ENCODE data around the gene FIZ1.

Gene FIZ1

DNA sequence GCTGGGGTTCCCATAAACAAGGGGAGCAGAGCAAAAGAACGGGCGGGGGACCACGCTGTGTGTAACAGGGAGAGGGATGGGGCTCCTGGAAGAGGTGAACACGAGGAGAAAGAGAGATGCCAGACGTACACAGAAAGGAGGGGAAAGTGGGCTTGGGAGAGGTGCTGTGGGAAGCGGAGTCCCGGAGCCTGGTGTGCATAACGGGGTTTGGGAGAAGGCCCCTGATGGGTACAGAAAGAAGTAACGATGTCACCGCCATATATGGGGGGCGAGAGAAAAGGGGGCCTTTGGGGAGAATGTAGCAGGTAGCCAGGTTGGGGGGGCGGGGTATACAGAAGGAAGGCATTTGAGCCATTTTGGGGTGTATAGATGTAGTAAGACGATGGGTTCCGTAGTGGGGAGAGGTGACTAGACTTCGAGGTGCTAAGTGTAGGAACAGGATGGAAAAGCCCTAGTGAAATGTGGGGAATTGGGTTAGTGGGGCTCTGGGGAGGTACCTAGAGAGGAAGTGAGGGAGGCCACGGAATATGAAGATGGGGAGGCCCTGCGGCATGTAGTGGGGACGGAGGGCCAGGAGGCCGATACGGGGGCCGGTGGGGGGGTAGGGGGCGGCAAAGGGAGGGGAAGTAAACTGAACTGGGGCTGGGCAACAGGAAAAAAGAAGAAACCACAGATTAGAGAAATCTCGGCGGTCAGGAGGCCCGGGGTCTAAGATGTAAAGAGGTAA lies 42.3 kb upstream of the FIZ1 start:
- H3K27ac ChIP-seq = peak overlapping the region; percentile 96
- POLR2A ChIA-PET (ENCODE audit: low non-redundant PET) = interaction anchor here (0.6 kb wide), 1 partner anchor 174 kb away, joined by 3 read pairs; no protein-coding TSS in a partner anchor
- TF ChIP-seq, protein P1, sequence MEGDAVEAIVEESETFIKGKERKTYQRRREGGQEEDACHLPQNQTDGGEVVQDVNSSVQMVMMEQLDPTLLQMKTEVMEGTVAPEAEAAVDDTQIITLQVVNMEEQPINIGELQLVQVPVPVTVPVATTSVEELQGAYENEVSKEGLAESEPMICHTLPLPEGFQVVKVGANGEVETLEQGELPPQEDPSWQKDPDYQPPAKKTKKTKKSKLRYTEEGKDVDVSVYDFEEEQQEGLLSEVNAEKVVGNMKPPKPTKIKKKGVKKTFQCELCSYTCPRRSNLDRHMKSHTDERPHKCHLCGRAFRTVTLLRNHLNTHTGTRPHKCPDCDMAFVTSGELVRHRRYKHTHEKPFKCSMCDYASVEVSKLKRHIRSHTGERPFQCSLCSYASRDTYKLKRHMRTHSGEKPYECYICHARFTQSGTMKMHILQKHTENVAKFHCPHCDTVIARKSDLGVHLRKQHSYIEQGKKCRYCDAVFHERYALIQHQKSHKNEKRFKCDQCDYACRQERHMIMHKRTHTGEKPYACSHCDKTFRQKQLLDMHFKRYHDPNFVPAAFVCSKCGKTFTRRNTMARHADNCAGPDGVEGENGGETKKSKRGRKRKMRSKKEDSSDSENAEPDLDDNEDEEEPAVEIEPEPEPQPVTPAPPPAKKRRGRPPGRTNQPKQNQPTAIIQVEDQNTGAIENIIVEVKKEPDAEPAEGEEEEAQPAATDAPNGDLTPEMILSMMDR (conservative IDR thresholded peaks at IDR 0.05; ENCODE audit: low read depth) = no peak
- DNase-seq (ENCODE audit: low spot score) = no peak
- CTCF ChIA-PET = no interaction called here

DNA sequence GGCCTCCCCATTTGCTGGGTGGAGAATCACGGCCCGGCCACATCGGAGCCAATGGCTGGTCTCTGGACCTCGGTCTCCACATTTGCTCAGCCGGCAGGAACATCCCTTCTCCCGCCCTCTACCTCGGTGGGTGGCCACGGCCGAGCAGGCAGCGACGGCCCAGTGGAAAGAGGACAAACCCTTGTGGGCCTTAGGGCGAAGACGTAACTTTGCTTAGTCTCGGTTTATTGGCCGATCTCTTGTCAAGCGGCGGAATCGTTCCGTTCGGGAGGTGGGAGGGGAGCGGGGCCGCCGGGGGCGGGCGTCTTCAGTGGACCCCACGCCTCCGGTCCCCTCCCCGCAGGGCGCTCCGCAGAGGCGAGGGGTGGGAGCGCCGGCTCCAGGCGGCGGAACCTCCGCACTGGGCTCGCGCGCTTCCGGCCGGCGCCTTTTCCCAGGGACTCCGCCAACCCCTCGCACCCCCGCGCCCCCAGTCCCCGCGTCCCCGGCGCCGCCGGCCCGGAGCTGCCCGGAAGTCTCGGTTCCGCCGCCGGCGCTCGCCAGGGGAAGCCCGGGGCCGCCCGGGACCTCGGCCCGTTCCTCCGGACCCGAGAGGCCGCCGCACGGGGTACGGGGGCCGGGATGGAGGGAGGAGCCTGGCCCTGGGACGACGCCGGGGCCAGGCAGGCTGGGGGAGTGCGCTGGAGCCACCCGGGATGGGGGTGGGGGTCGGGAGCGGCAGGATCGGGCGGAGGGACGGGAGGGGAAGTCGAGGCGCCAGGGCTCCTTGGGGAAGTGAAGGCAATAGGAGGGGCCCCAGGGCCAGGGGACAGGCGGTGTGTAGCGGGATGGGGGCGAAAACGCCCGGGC lies 41.5 kb upstream of the FIZ1 start, which contains the start of gene ZNF580:
Gene ZNF580 (plus strand): TSS at position 426 of the 849 bp plus-strand sequence. CDS start 1,507 bp downstream, outside the sequence.
- ChIA-PET CTCF (interaction anchor here (0.5 to 1.4 kb wide), 2 partner anchors 32 to 128 kb away, joined by 3 to 4 read pairs; no protein-coding TSS in a partner anchor), POLR2A (ENCODE audit: low non-redundant PET) (interaction anchor here (0.6 kb wide), 1 partner anchor 173 kb away, joined by 3 read pairs; no protein-coding TSS in a partner anchor)
- TF ChIP-seq, protein P1 (conservative IDR thresholded peaks at IDR 0.05; ENCODE audit: low read depth) = no peak
- peak; percentile 54 for DNase-seq (ENCODE audit: low spot score)
- H3K27ac ChIP-seq = peak within 1 kb of the TSS; percentile 96

DNA sequence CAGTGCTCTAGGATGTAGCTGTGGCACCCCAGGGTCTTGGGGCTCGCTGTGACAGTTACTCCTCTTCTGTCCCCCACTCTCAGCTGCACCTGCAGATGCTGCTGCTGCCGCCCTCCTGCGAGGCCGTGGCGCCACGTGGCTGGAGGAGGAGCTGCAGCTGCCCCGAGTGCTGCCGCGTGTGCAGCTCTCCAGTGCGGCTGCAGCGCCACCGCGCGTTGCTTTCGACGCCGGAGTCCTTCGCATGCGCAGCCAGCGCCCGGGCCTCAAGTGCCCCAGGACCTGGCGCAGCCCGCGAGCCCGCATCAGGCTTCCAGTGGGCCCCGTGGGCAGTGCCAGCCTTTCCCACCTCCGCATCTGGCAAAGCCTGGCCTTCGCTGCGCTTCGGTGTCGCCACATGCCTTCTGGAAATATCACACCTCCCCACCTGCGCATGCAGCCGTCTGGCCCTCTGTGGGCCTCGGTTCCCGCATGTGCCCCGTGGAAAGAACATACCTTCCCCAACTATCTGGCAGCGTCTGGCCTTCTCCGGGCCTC lies 40.8 kb upstream of the FIZ1 start:
- no peak for DNase-seq (ENCODE audit: low spot score)
- peak overlapping the region; percentile 96 for H3K27ac ChIP-seq
- TF ChIP-seq, protein P1 (conservative IDR thresholded peaks at IDR 0.05; ENCODE audit: low read depth) = peak; percentile 74
- ChIA-PET POLR2A (ENCODE audit: low non-redundant PET) (no interaction called here), CTCF (interaction anchor here (0.5 to 1.4 kb wide), 3 partner anchors 14 to 127 kb away, joined by 3 to 4 read pairs (median 4); no protein-coding TSS in a partner anchor)

DNA sequence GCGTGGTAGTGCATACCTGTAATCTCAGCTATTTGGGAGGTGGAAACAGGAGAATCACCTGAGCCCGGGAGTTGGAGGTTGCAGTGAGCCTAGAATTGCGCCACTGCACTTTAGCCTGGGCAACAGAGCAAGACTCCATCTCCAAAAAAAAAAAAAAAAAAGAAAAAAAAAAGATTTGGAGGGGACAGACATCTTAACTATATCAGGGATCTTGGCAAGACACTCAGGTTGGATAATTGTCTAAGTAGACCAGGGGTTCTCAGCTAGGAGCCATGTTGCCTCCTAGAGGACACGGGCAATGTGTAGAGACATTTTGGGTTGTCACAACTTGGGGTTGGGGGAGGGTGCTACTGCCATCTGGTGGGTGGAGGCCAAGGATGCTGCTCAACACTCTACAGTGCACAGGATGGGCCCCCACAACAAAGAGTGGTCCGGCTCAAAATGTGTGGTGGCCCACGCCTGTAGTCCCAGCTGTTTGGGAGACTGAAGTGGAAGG lies 39.6 kb upstream of the FIZ1 start:
- TF ChIP-seq, protein P1 (conservative IDR thresholded peaks at IDR 0.05; ENCODE audit: low read depth) = peak; percentile 63
- CTCF ChIA-PET = interaction anchor here (0.5 to 0.7 kb wide), 2 partner anchors 14 to 495 kb away, joined by 3 to 4 read pairs; partner anchors contain the start of gene ZNF784
- POLR2A ChIA-PET (ENCODE audit: low non-redundant PET) = interaction anchor here (0.7 kb wide), 1 partner anchor 33 kb away, joined by 10 read pairs; no protein-coding TSS in a partner anchor
- peak overlapping the region; percentile 96 for H3K27ac ChIP-seq
- DNase-seq (ENCODE audit: low spot score) = no peak

DNA sequence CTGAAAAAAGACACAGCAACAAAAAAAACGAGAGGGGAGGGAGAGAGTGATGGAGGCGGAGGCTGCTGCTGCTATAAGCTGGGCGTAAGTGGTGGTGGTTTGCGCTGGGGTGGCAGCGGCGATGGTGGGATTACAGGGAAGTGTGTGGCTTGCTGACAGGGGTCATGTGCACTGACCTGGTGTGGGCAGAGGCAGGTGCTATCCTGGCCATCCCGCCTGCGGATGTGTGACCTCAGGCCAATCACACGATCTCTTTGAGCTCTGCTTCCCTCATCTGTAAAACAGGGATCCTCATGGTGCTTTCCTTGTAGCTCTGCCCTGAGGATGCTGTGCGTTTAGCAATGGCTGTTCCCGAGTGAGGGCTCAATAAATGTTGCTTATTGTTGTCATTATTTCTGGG lies 38.2 kb upstream of the FIZ1 start:
- TF ChIP-seq, protein P1 (conservative IDR thresholded peaks at IDR 0.05; ENCODE audit: low read depth) = no peak
- ChIA-PET POLR2A (ENCODE audit: low non-redundant PET) (interaction anchor here (1.0 kb wide), 1 partner anchor 17 kb away, joined by 3 read pairs; no protein-coding TSS in a partner anchor), CTCF (interaction anchor here (0.7 to 1.7 kb wide), 2 partner anchors 15 to 85 kb away, joined by 3 read pairs; no protein-coding TSS in a partner anchor)
- H3K27ac ChIP-seq = peak overlapping the region; percentile 45
- no peak for DNase-seq (ENCODE audit: low spot score)

Measured in RWPE1 (cell line).